WERI-Rb-1 (cell line): ENCODE results near the gene LTF.

Source experiments
- DNase-seq: peaks from one replicate; pipeline ENCODE4 v3.0.0-alpha.2; 2020
- H3K27ac ChIP-seq: fragments of 250-450 bp; sonication (Bioruptor Pico); 2 replicates; pipeline ENCODE4 v1.5.1; 2020; ENCODE audit warnings: mild to moderate bottlenecking, moderate library complexity
- H3K27me3 ChIP-seq: fragments of 250-450 bp; sonication (Bioruptor Pico); 2 replicates; pipeline ENCODE4 v1.5.1; 2021; ENCODE audit warnings: mild to moderate bottlenecking, low read depth, moderate library complexity; ENCODE audit not compliant: insufficient read depth, severe bottlenecking
- H3K36me3 ChIP-seq: fragments of 250-450 bp; sonication (Bioruptor Pico); 2 replicates; pipeline ENCODE4 v1.5.1; 2020; ENCODE audit warnings: mild to moderate bottlenecking, moderate library complexity
- H3K4me3 ChIP-seq: 2 replicates; pipeline ENCODE4 v1.5.1; 2011; ENCODE audit warnings: low read depth, mild to moderate bottlenecking, control low read depth, low read length
- H3K9me3 ChIP-seq: fragments of 250-450 bp; sonication (Bioruptor Pico); 2 replicates; pipeline ENCODE4 v1.5.1; 2021; ENCODE audit warnings: mild to moderate bottlenecking, moderate library complexity; ENCODE audit not compliant: severe bottlenecking
- TF ChIP-seq, protein P1 (sequence below): IDR thresholded peaks from 2 replicates; pipeline ENCODE4 v1.5.1; 2011; ENCODE audit warnings: low read depth, mild to moderate bottlenecking, control low read depth, inconsistent platforms, low read length

Gene LTF

DNA sequence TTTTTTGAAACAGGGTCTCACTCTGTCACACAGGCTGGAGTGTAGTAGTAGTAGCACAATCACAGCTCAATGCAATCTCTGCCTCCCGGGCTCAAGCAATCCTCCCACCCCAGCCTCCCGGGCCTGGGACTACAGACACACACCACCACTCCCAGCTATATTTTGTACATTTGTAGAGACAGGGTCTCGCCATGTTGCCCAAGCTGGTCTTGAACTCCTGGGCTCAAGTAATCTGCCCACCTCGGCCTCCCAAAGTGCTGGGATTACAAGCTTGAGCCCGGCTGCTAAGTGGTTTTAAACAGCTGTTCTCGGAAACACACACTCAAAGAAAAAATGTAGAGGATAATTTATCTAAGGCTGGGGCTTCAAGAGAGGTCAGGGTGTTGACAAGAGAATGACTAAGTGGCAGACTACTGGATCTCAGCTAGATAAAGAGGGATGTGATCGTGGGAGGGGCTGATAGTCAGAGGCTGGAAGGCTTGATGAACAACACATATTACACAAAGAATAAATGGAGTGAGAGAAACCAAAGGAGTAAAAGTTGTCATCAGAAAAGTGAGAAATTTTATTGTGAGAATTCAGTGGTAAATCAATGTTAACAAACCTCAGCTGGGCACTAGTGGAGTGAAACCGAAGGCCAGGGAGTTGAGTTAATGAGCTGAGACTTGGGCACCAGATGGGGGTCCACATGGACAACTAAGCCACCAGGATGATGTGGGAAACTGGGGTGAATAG lies 64.5 kb downstream of the LTF start:
- no peak for DNase-seq
- TF ChIP-seq, protein P1, sequence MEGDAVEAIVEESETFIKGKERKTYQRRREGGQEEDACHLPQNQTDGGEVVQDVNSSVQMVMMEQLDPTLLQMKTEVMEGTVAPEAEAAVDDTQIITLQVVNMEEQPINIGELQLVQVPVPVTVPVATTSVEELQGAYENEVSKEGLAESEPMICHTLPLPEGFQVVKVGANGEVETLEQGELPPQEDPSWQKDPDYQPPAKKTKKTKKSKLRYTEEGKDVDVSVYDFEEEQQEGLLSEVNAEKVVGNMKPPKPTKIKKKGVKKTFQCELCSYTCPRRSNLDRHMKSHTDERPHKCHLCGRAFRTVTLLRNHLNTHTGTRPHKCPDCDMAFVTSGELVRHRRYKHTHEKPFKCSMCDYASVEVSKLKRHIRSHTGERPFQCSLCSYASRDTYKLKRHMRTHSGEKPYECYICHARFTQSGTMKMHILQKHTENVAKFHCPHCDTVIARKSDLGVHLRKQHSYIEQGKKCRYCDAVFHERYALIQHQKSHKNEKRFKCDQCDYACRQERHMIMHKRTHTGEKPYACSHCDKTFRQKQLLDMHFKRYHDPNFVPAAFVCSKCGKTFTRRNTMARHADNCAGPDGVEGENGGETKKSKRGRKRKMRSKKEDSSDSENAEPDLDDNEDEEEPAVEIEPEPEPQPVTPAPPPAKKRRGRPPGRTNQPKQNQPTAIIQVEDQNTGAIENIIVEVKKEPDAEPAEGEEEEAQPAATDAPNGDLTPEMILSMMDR = no peak
- H3K9me3 ChIP-seq = no peaks in the 10 kb centered on the region

DNA sequence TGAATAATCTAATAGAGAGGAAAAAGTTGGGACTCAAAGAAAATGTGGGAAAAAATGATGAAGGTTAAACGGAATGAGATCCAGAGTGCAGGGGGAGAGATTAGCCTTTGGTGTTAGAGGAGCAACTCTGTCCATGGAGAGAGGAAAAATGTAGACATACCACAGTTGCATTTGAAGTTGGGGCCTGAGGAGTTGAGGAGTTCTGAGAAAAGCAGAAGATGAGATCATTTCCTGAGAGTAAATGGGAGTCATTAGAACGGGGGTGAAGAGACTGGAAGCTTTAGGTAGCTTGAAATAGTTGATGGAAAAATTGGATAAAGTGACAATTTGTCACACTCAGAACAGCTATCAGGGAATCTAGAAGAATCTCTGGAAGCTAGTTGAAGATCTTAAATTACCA lies 65.1 kb downstream of the LTF start:
- no peaks in the 10 kb centered on the region for H3K9me3 ChIP-seq
- H3K4me3 ChIP-seq = no peak overlapping the region
- TF ChIP-seq, protein P1 = no peak
- DNase-seq = no peak
- no peak overlapping the region for H3K27ac ChIP-seq
- H3K27me3 ChIP-seq = peaks cover 76% of the 10 kb centered on the region
- H3K36me3 ChIP-seq = no peaks in the 10 kb centered on the region

More for the DNA sequence above, 64.5 kb downstream of the LTF start:
- Histone ChIP-seq H3K4me3 (no peak overlapping the region), H3K27me3 (peaks cover 77% of the 10 kb centered on the region), H3K27ac (no peak overlapping the region), H3K36me3 (no peaks in the 10 kb centered on the region)

DNA sequence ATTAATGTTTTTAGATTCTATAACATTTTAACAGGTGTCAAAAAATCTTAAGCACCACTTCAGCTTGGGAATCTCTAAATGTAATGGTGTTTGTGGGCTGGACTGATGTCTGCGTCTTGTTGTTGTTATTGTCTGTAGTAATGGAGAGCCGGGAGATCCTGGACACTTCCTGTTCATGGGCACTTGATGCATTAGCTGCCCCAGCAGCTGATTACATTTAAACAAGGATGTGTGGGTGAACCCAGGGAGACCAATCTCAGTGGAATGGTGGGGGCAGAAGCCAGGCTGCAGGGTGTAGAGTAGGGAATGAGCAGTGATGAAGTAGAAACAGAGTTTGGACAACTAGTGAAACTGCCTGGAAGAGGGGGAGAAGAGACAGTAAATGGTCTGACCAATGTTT lies 65.6 kb downstream of the LTF start:
- DNase-seq = no peak
- Histone ChIP-seq H3K9me3 (no peaks in the 10 kb centered on the region), H3K4me3 (no peak overlapping the region), H3K27ac (no peak overlapping the region), H3K36me3 (no peaks in the 10 kb centered on the region), H3K27me3 (peaks cover 78% of the 10 kb centered on the region)
- TF ChIP-seq, protein P1 = no peak

DNA sequence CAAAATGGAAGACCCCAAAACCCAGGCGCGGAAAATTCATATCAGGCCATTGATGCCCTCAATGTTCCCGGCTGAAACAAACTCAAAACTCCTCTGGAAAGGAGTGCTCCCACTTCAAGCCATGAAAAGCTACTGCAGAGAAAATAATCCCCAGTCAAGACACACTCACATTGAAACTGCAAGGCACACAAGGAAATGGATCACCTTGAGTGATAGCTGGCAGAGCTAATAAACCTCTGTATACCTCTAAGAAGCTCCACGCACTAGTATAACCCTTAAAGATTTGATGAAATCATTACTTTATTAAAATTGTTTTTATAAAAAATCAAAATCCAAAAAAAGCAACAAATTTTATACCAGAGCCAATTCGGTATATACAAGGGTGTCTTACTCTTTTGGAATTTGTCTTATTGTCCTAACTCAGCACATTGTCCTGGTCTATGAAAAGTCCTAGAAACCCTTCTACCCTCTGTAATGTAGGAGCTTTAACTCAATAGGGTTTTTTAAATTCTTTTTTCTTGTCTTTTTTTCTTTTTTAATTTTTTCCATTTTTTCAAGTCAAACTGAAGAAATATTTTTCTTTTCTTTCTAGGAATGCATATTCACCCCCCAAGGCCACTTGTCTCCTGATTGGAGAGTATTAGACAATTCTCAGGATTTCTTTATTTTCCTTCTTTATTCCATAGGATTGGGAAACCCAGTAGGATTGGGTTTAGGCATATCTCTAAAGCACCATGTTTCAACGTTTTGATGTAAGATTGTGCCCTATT lies 66.3 kb downstream of the LTF start:
- Histone ChIP-seq H3K27ac (no peak overlapping the region), H3K9me3 (no peaks in the 10 kb centered on the region), H3K27me3 (peaks cover 79% of the 10 kb centered on the region), H3K4me3 (no peak overlapping the region), H3K36me3 (no peaks in the 10 kb centered on the region)
- DNase-seq = no peak
- TF ChIP-seq, protein P1 = no peak

DNA sequence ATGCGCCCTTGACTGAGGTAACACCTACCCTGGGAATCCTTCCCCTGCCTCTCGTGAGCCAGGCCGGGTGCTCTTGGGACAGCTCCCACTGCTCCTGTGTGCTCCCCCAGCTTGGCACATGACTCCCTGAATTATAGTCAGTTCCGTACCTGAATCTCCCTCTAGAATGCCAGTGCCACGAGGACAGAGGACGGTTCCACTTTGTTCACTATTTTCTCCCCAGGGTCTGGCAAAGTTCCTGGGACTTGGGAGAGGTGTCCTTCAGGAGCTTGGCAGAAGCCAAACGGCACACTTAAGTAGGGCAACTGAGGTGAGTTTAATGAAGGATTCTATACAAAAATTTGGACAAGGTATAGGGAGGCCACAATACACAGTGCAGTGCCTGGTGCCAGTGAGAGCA lies 67.6 kb downstream of the LTF start:
- Histone ChIP-seq H3K27ac (no peak overlapping the region), H3K4me3 (no peak overlapping the region), H3K9me3 (no peaks in the 10 kb centered on the region), H3K36me3 (no peaks in the 10 kb centered on the region), H3K27me3 (peaks cover 80% of the 10 kb centered on the region)
- DNase-seq = no peak
- TF ChIP-seq, protein P1 = no peak
